Thyroid gland (tissue), 4 donors: ENCODE data around the gene CTSH.

Source experiments
- POLR2A ChIP-seq, 2 donors: fragments of 450-650 bp; IDR thresholded peaks; one replicate each; pipeline ENCODE4 v1.6.1; 2017; ENCODE audit warnings: antibody characterized with exemption in 2 of 2, mild to moderate bottlenecking in 2 of 2, moderate library complexity in 1 of 2
- TF ChIP-seq, protein P1 (sequence below), 6 experiments: fragments of 200-600 bp in 3 of 6; fragments of 450-650 bp in 3 of 6; sonication (generic) in 3 of 6; IDR thresholded peaks; one replicate each; pipeline ENCODE4 v1.5.1; 2016 to 2019; ENCODE audit warnings: antibody characterized with exemption in 6 of 6, mild to moderate bottlenecking in 2 of 6, inconsistent platforms in 1 of 6, moderate library complexity in 1 of 6

DNA sequence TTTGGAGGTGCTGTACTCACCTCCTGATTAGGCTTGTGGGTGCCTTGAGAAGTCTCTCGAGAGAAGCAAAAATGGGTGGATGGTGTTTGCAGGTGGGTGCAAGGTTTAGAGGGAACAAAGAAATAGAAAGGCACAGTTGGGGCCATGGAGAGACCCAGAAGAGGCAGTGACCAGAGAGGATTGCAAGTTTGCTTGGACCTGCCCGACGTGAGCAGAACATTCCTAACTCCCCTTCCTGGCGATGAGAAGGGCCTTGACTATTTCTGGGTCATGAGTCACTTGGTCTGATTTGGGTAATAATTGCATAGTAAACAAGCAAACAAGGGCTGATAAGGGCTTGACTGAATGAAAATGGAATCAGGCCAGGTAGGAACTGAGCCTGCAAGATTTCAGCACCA is 7.0 kb upstream of the CTSH start:
- TF ChIP-seq, protein P1, sequence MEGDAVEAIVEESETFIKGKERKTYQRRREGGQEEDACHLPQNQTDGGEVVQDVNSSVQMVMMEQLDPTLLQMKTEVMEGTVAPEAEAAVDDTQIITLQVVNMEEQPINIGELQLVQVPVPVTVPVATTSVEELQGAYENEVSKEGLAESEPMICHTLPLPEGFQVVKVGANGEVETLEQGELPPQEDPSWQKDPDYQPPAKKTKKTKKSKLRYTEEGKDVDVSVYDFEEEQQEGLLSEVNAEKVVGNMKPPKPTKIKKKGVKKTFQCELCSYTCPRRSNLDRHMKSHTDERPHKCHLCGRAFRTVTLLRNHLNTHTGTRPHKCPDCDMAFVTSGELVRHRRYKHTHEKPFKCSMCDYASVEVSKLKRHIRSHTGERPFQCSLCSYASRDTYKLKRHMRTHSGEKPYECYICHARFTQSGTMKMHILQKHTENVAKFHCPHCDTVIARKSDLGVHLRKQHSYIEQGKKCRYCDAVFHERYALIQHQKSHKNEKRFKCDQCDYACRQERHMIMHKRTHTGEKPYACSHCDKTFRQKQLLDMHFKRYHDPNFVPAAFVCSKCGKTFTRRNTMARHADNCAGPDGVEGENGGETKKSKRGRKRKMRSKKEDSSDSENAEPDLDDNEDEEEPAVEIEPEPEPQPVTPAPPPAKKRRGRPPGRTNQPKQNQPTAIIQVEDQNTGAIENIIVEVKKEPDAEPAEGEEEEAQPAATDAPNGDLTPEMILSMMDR (IDR thresholded peaks at IDR 0.05), result no peak
- TF ChIP-seq POLR2A (IDR thresholded peaks at IDR 0.05), result no peak
